ENCODE data around the gene RPTOR.
"Not testable (repeated sequence)": the region's sequence is repeated elsewhere in the genome, so short reads cannot be mapped to it uniquely, and the experiment has no call there.

The RPTOR gene

DNA sequence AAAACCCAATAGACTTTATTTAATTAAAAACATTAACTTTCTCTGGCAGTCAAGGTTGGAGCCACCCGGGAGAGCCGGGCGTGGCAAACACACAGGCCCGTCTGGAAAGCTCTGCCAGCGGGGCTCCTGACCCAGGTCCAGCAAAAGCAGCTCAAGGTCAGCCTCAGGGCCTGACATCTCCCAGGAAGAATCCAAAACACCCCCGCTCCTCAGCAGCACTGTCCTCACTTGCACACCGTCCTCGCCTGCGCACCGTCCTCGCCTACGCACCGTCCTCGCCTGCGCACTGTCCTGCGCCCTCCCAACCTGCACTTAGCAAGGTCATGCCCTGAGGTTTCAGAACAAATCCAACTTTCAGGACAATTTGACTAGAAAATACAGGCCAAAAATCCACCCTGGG is 31.4 kb upstream of the RPTOR start:
- no peak for DNase-seq

GRCh38 chr17:80513892-80514291 is 30.7 kb upstream of the RPTOR start:
- no peak for DNase-seq

GRCh38 chr17:80516171-80516932 is 28.3 kb upstream of the RPTOR start:
- DNase-seq: no peak

GRCh38 chr17:80517641-80518040 is 27.0 kb upstream of the RPTOR start:
- DNase-seq: no peak

GRCh38 chr17:80518392-80518791 is 26.2 kb upstream of the RPTOR start:
- DNase-seq: no peak

- no peak for DNase-seq
Observed at GRCh38 chr17:80519091-80519781, 25.4 kb upstream of the RPTOR start.

DNA sequence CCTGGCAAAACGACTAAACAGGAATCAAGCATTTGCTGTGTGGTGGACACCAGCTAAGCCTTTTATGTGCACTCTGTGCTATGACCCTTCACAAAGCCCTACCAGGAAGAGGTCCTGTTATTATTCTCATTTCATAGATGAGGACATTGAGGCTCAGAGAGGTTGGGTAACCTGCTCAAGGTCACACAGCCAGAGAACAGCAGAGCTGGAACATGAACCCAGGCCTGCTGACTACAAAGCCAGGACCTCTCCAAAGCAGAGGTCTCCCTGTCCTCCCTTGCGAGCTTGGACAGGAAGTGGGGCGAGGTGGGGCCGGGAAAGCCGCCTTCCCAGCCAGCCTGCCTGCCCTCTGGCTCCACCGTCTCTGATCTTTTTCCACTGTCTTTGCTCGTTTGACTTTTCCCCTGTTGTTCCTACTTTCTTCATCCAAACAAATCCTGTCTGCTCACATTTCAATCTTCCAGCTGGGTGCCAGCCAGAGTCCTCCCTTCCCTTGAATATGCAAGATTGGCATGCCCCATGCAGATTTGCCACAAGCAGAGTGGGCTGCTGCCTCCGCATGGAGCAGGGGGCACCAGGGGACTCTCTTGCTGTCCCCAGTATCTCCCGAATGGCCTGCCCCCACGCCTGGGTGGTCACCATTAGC is 23.7 kb upstream of the RPTOR start:
- DNase-seq: no peak

GRCh38 chr17:80523054-80523744 is 21.4 kb upstream of the RPTOR start:
- DNase-seq: no peak

DNA sequence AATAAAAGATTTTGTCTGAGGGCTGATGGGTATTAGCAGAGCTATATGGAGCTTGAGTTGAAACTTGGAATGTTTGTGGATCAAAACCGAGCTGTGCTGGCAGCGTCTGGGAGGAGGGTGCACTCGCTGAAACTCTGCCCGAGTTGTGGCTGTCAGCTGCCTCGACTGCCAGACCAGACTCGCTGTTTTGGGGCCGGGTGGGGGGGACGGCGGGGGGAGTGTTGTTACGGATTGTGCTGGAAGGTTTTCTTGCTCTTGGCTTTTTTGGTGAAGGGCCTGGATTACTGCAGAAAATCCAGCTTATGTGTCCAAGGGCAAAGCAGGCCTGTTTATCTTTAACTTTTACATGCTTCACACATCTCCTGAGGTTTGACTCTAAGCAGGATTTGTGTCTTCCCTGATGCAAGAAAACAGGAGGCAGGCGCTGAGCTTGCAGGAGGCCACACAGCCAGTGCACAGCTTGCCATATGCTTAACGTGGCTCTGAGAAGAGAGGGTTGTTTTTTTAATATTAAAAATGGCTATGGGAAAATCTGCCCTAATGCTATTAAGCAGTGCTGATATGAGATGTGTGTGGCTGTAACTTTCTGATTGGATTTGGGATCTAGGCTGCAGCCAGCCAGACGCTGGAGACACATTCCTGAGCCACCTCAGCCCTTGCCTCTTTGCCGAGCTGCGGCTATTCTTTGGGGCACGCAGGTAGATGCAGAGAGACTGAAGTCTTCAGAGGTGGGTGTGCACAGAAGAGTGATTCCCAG is 20.5 kb upstream of the RPTOR start:
- DNase-seq: no peak

- no peak for DNase-seq
Observed at GRCh38 chr17:80526116-80526910, 18.3 kb upstream of the RPTOR start.

DNA sequence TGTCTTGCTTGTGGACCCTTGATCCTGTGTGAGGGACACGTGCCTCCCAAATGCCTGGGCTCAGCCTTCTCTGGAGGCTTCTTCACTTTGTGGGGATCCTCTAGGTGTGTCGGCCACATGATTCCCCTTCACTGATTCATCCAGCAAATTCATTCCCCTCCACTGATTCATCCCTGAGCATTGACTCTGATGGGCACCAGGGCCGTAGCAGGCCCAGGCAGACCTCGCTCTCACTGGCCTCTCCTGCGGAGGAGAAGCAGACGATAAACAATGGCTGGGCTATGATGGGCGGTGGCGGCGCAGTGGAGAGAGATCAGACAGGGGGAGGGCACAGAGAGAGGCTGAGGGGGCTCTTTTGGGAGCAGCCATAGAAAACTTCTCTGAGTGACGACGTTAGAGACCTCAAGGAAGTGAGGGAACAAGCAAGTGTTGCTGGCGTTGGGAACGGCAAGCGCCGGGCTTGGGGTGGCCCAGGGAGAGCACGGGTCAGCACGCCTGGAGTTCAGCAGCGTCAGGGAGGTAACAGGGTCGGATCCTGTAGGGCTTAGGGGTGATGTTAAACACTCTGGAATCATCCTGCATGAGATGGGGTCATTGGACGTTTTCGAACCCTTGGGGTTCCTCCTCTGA is 17.5 kb upstream of the RPTOR start:
- DNase-seq: no peak

DNA sequence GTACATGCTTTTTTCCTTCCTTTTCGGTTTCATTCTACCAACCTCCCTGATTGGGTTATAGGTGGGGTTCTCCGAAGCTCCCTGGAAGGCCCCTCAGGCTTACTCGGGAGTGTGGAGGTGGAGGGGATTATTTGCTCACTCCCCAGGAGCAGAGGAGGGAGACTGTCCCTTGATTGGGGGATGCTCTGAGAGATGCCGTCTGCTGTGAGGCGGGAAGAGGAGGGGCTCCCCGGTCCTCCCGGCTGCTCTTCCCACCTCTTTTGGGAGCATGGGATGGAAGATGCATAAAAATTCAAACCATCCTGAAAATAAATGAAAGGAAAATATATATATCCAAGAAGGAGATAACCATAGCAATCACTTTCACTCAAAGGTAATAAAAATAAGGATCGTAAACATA is 16.1 kb upstream of the RPTOR start:
- DNase-seq: no peak

DNA sequence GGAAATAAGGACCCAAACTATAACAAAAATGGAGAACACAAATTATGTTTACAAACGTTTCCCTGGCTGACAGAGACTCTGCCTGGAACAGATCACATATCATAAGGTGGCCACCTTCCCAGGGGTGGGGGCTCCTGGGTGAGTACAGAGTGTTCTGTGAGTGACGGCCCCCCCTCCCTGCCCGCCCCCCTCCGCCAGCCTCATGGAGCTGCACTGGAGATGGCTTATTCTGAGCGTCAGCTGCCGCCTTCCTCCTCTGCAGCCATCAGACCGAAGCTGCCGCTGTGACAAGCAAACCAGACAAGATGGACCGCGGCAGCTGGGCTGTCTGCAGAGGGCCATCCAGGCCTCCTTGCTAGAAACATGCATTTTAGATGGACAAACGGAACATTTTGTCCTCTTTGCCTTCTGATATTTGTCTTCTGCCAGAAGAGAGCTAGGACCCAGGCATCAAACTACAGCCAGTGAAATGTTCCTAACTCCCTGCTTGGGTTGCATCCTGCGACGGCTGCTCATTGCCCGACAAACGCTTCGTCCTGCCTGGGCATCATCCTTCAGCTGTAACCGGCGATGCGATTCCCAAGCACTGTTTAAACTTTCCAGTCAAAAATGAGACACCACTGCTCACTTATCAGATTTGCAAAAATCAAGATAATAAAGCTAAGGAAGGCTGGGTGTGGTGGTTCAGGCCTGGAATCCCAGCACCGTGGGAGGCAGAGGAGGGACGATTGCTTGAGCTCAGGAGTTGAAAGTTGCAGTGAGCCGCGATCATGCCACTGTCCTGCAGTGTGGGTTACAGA is 15.3 kb upstream of the RPTOR start:
- no peak for DNase-seq

GRCh38 chr17:80529904-80530292 is 14.7 kb upstream of the RPTOR start:
- DNase-seq: no peak

GRCh38 chr17:80531400-80531799 is 13.2 kb upstream of the RPTOR start:
- no peak for DNase-seq

GRCh38 chr17:80537386-80537785 is 7.3 kb upstream of the RPTOR start:
- not testable (repeated sequence) for DNase-seq

DNA sequence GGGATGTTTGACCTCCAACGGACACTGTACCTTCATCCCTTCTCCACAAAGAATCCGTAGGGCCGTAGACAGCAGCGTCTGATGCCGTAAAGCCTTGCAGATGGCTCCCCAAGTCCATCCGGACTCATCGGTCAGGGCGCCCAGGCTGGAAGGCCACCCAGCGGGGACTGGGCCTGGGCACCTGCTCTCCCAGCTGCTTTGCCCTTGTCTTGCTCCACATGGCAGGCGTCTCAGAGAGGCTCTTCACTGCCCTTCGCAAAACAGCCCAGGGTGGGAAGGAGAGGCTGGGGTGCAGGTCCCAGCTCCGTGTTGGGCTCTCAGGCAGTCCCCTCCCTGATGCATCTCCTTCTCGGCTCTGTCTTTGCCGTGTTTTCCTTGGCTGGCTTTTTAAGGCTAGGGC is 6.2 kb upstream of the RPTOR start:
- no peak for DNase-seq

GRCh38 chr17:80539022-80539641 is 5.5 kb upstream of the RPTOR start:
- DNase-seq: no peak

- no peak for DNase-seq
Observed at GRCh38 chr17:80545499-80545826, 825 bp downstream of the RPTOR start.

GRCh38 chr17:80546267-80546666 is 1.6 kb downstream of the RPTOR start:
- DNase-seq: no peak
